HG03575 (cell line): ENCODE results near the gene MS4A7.
"Not testable (repeated sequence)": the region's sequence is repeated elsewhere in the genome, so short reads cannot be mapped to it uniquely, and the experiment has no call there.

Source experiments
- ATAC-seq: cut with Tn5 transposase; IDR thresholded peaks from one replicate; pipeline ENCODE4 v1.9.1; 2021; ENCODE audit not compliant: unreplicated experiment, insufficient number of reproducible peaks, low FRiP score; ENCODE audit errors: extremely low read depth

Gene MS4A7, protein sequence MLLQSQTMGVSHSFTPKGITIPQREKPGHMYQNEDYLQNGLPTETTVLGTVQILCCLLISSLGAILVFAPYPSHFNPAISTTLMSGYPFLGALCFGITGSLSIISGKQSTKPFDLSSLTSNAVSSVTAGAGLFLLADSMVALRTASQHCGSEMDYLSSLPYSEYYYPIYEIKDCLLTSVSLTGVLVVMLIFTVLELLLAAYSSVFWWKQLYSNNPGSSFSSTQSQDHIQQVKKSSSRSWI

DNA sequence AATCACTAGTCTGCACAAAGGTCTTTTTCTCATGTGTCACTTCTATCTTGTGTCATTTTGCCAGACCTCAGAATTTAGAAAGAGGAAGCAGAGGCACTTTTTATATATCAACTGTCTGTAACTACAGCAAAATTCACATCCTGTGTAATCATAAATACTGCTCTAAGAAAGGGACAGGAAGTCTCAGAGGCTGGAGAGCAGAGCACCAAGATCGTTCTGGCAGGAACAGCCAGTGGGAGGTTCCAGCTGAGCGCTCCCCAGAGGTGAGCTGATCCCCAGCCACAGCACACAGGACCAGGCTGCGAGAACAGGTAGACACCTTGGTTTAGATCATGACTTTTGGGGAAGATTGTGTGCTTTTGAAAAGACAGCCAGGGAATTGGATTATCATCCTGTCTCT lies at the start of gene MS4A7:
Gene MS4A7, plus strand, starts transcription at position 179 of the 400 bp plus-strand sequence. CDS start 4,610 bp downstream, outside the sequence.
- no peak for ATAC-seq

DNA sequence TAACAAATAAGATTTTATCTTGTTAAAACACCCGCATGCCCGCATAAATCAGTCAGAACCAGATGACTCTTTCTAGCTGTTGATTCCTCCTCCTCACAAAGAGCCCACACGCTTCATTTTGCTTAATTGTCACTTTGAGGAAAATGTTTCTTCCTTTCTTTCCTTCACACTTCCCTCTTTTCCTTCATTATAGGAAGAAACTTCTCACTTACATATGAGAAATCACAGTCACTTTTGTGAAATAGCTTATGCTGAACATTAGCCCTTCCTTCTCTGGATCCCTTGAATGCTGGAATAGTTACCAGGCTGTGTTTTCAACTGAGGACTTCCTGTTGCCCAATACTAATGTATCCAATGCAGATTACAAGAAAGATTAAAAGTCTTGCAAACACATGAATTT lies 45.5 kb upstream of the MS4A7 start:
- ATAC-seq, result no peak

DNA sequence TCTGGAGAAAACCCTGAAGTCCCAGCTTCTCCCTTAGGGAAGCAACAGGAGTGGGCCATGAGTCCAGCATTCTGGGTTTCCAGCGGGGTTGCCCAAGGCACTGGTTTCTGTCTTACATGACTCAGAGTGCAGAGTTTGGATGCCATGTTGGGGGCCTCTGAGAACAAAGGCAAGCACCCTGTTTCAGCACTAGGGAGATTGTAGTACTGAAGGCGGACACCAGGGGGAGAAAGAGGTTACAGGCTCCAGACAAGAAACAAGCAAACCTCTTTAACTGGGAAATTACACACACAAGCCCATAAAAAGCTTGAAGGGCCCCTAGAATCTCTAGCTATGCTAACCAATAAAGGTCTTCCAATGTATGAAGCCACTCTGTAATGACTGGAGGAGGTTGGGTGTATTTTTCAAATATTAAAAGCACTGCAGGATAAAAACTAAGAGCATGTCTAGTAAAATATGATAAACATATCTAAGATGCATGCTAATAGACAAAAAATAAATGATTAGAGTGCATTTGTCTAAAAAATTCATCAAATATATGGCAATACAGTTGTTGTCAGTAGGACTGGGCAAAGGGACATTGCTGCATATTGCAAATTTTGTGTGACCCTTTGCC lies 44.2 kb upstream of the MS4A7 start:
- no peak for ATAC-seq

DNA sequence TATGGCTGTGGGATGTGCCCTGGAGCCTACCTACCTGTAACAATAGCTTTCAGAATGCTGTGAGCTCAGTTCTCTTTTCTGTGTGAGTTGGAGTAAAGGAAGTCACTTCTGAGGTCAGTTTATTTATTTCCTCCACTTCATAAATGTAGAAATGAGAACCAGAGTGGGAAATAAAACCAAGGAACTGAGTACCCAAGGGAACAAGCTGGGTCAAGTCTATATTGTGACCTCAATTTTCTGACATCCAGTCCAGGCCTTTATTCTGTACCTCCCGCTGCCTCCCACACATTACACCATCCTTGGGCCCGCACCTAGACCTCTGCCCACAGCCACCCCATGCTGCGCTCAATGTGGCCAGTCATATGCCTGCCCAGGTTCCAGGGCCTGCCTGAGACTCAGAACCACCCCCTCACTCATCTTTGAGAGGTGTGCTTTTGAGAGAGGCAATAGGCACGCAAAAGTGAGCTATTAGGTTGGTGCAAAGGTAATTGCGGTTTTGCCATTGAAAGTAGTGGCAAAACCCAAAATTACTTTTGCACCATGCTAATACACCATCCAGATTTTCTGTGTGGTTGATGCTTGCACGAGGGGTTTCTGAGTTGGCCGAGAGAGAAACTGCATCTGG lies 41.5 kb upstream of the MS4A7 start:
- ATAC-seq, result no peak

DNA sequence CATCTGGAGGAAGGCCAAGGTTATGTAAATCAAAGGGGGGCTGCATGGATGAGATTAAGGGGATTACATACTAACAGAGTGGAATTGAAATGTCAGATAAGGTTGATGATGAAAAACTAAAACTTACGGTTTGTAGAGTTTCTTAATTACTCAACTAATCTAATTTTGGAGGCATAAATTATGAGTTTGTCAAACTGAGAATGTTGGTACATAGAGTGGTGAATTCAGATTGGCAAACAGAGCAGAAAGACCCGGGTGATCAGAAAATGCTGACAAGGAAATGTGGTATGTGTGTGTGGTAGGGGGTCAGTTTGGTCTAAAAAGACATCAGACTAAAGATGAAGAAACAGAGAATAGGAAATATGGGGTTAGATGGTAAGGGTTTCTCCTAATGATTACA lies 40.3 kb upstream of the MS4A7 start:
- ATAC-seq, result no peak

DNA sequence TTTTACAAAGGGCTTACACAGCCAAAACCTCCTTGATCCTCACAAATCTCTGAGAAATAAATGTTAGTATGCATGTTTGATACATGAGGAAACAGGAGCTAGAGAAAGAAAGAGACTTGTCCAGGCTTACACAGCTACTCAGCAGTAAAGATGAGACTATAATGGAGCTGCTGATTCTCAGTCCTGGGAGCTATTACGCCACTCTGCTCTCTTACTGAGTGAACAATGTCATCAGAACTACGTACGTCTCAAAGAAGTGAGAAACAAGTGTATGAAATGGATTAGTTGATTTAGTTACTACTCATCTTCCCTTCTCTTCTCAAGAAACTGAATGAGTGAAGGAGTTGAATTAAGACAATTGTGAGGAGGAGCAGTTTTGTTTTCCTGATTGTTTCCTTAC lies 39.0 kb upstream of the MS4A7 start:
- no peak for ATAC-seq

DNA sequence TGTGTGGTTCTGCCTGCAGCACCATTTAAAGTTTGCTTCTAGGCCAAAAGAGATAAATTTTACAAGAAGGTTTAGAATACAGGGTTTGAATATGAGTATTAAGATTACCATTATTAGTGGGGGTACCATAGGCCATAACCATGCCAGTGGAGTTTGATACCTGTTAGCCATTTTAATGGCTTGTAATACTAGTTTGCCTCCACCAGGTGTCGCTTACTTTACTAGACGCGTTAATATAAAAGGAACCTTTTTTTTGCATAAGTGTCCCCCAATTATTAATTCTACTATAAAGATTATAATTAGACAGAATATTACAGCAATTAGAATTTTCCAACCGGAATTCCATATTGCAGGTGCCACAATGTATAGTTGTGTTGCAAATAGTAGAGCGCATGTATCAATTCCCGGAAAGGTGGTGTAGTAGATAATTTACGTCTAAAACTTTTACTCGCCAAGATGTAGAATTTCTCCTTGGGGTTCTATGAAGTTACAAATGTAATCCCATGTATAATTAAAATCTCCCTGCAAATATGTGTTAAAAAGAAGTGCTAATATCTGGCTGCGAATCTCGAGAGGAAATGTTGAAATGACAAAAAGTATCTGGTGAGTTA lies 35.1 kb upstream of the MS4A7 start:
- no peak for ATAC-seq

DNA sequence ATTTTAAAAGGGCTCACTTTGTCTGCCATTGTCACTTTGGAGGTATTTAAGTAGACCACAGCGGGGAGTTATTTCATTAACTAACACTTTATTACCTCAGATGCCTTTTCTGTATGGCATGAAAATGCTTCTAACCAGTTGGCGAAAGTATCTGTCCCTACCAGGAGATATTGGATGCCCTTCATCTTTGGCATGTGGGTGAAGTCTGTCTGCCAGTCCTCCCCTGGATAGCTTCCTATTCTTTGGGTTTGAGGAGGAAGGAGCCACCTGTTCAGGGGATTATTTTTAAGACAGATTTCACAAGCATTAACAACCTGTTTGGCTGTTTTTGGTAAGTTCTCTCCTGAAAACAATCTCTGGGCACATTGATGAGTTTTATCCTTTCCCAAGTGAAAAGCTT lies 34.2 kb upstream of the MS4A7 start:
- no peak for ATAC-seq

DNA sequence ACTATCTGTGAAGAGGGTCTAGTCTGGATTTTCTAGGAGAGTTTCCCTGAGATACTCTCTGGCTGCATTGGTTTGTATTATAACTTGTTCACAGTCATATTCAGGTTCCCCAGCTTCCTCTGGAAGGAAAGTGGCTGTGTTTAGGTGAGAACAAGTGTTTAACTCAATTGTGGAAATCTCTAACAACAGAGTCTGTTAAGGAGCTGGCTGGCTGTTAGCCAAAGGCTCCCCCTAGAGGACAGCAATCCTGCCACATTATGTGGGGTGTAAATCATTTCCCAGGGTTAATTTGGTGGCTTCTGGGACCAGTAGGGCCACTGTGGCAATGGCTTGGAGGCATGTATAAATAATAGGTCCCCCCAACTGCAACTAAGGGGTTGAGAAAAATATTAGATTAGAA lies 32.8 kb upstream of the MS4A7 start:
- no peak for ATAC-seq

DNA sequence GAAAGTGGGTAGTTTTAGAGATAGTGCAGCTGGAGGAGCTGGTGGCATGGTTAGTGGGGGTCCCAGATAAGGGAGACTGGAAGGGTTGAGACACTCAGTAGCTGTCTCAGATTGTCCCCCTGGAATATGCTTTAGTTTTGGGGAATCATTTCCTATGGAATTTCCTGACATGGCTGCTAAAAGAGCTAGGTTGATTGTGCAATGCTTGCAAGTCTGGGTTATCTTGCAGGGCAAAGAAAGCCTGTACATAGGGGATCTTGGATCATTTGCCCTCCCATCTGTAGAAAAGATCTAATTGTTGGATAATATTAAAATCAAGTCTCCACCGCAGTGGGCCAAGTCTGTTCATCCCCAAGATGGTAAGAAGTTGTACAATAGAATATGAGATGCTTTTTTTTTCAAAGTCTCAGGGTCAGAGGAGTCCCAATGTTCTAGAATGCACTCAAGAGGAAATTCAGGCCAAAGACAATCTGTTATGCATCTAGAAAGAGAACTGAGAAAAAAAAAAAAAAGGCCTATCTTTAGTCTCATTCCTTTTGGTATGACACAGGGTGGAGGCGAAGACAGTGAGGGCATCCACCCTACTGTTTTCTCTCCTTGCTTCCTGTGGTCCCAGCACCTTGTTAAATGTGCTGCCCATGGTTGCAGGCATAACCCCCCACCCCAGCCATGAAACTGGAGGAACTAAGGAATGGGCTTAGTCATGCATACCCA lies 31.1 kb upstream of the MS4A7 start:
- ATAC-seq, result no peak

DNA sequence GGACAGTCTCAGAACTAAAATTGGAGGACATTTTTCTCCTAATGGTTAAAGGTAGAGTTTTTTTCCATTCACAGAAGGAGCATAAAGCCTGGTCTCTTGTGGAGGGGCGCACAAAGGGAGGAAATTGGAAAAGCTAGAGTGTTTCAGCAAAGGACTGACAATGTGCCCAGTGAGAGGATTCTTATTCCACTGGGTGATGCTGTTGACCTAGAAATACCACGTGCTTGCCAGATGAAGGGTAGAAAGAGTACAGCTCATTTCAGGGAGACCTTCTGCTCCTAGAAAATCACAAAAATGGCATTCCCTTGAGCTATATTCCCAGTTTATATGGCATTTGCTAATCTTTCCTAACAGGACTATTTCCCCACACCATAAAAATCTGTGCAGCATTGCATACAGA lies 30.2 kb upstream of the MS4A7 start:
- ATAC-seq, result no peak

DNA sequence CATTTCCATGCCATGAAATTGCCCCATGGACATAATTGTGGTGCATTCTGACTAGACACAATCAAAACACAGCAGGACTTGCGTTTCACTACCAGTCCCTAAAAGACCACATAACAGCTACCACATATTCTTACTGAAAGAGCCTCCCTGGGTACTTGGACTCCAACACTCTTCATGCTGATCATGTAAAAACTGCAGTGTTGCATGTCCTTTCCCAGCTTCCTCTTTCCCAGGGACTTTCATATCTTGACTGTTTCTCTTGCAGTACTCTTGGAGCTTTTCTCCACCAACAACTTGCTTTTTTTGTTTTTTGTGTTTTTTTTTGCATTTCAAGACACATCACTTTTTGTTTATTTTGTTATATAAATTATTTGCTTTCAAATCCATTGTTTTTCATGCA lies 28.3 kb upstream of the MS4A7 start:
- no peak for ATAC-seq

DNA sequence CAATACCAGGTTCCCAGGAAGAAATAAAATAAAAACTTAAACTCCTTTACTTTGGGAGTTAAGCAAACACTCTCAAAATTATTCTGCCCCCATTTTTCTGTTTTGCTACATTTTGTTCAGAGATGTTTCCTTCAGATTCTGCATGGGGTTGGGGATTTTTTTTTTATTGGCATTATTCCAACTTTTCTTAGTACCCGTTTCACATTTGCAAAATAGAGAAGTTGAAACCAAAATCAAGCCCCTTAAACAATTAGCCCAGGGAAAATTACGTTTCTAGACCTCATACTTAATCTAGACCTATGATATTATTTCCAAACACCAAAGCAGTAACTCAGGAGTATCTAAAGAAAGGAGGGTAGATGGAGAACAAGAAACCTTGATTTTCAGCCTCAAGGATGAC lies 20.6 kb upstream of the MS4A7 start:
- no peak for ATAC-seq

DNA sequence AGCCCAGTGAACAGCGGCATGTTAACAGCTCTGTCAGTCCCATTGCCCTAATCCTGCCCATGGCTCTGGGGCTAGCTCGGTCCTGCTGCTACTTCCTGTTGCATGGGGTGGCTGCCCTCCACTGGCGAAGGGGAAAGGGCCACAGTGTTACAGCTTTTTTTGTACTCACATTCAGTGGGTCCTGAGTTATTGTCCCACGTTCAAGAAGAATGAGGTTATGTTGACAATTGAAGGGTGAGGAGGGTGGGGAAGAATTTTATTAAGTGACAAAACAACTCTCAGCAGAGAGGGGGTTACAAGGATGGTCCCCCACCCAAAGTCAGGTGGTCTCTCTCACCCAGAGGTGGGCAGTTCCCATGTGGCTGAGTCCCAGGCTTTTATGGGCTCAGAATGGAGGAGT lies 17.7 kb upstream of the MS4A7 start:
- no peak for ATAC-seq

DNA sequence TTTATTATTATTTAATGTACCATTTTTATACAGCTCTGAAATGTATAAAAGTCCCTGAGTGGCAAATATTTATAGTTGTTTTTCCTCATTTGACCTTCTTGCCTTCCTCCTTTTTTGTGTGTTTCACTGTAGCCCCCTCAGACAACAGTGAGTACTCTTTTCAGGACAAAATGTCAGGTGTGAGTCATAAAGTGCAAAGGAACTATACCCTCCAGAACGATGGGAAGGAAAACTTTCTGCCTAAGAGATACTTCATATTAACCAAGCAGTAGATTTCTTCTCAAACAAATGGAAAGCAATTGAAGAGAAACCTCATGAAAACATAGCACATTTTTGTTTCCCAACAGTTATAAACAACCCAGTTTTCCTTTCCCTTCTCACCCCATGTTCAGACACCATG lies 16.1 kb upstream of the MS4A7 start:
- no peak for ATAC-seq

DNA sequence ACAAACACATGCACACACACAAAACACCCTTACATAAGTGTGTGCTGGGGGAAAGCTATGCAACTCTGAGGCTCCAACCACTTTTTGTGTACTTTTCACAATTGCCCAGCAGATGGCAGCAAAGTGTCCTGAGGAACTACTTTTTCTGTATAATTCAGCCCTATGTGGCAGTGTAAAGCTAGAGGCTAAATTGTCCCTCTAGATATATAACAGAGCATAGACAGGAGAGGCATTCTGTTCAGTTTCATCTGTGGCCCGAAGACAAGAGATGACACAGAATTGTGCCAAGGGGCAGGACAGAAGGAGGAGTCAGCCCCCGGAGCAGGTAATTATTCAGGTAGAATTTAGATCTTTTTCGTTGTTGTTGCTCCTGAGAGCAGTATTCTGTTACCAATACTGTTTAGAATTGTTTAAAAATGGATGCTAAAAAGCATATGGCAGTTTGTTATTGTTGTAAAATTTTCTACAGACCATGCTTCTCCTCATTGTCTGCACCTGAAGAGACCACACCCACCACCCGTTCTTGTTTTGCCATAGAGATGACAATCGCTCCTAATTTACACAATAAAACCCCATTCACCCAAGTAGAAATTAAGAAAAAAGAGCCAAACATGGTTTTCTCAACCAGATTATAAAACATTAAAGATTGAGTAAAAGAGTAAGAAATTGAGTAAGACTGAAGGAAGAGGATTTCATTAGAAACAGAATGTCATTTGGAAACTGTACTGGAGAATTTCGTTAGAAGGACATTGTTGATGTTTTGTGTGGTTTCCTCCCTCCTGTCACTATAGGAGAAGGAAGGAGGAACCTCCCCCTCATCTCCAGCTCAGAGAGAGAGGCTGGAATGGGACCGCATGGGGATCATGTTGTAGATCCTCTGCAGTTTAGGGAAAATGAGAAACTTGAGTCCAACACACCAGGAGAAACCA lies 14.5 kb upstream of the MS4A7 start:
- ATAC-seq, result no peak

DNA sequence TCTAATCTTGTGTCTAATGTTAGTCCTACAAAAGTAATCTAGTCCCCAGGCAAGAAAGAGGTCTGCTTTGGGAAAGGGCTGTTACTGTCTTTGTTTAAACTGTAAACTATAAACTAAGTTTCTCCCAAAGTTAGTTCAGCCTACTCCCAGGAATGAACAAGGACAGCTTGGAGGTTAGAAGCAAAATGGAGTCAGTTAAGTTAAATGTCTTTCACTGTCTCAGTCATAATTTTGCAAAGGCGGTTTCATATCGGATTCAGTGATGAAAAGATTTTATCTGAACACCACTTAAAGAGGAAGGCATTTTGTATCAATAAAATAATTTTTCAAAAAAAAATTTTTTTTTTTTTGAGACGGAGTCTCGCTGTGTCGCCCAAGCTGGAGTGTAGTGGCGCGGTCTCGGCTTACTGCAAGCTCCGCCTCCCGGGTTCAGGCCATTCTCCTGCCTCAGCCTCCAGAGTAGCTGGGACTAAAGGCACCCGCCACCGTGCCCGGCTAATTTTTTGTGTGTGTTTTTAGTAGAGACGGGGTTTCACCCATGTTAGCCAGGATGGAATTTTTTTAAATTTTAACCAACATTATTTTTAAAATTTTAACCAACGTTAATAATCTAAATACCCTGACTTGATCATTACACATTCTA lies 11.9 kb upstream of the MS4A7 start:
- not testable (repeated sequence) for ATAC-seq

DNA sequence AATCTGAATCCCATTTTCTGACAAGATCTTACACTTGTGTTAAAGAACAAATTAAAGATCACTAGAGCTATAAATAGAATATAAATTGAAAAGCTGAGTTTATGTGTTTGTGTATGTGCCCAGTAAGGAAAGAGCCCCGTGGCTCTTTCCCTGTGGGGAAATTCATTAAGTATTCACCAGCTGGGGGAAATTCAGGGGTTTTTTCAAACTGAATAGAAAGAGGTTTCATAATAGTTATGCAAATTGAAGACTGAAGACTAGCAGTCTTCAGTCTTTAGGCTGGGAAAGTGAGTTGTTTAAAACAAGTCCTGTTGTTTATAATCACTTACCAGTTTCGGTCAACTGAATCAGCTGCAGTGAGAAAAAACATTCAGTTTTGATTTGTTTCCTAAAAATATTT lies 11.3 kb upstream of the MS4A7 start:
- ATAC-seq, result peak; percentile 71
